ENCODE data around the gene PLEK. TPM values are rescaled to one million over a fixed set of nuclear protein-coding genes. Genes with fewer than 3 reads are reported as not detected.

Gene PLEK
- total RNA-seq, result 1 to 10 TPM; 6.9 to 7.6 TPM

GRCh38 chr2:68365087-68365486 is at the start of gene PLEK:
Gene PLEK, plus strand, starts transcription at chr2:68365282. Its CDS starts 70 bp downstream, at chr2:68365352.
- H3K4me1 Mint-ChIP-seq (ENCODE audit: low read depth), result peaks cover 12% of the 10 kb centered on the region
- peaks cover 2% of the 10 kb centered on the region for H3K36me3 Mint-ChIP-seq
- H3K27me3 Mint-ChIP-seq, result no peaks in the 10 kb centered on the region
- intact Hi-C loops (cut with micrococcal nuclease), result no loop called here
- peak within 1 kb of the TSS; percentile 67 for H3K27ac Mint-ChIP-seq
- peak; percentile 26 for DNase-seq
- CTCF ChIA-PET, result interaction anchor here (2.4 kb wide), 1 partner anchor 77 kb away, joined by 18 read pairs; no protein-coding TSS in a partner anchor
- H3K9me3 Mint-ChIP-seq, result peaks cover 4% of the 10 kb centered on the region
- H3K4me3 Mint-ChIP-seq, result peak within 1 kb of the TSS; percentile 53
- POLR2A ChIA-PET, result no interaction called here

GRCh38 chr2:68316111-68316510 is 49.0 kb upstream of the PLEK start:
- no peak overlapping the region for H3K27ac Mint-ChIP-seq
- H3K9me3 Mint-ChIP-seq, result peaks cover 2% of the 10 kb centered on the region
- peaks cover 2% of the 10 kb centered on the region for H3K4me1 Mint-ChIP-seq (ENCODE audit: low read depth)
- H3K36me3 Mint-ChIP-seq, result no peaks in the 10 kb centered on the region
- no peak for DNase-seq
- no peak overlapping the region for H3K4me3 Mint-ChIP-seq
- intact Hi-C loops (cut with micrococcal nuclease), result no loop called here
- POLR2A ChIA-PET, result no interaction called here
- CTCF ChIA-PET, result interaction anchor here (0.8 kb wide), 1 partner anchor 125 kb away, joined by 3 read pairs; no protein-coding TSS in a partner anchor
- peaks cover 38% of the 10 kb centered on the region for H3K27me3 Mint-ChIP-seq

- CTCF ChIA-PET, result interaction anchor here (1.0 kb wide), 1 partner anchor 139 kb away, joined by 3 read pairs; no protein-coding TSS in a partner anchor
- intact Hi-C loops (cut with micrococcal nuclease), result no loop called here
- peaks cover 2% of the 10 kb centered on the region for H3K4me1 Mint-ChIP-seq (ENCODE audit: low read depth)
- DNase-seq, result no peak
- H3K4me3 Mint-ChIP-seq, result peak overlapping the region; percentile 38
- POLR2A ChIA-PET, result no interaction called here
- no peak overlapping the region for H3K27ac Mint-ChIP-seq
- no peaks in the 10 kb centered on the region for H3K36me3 Mint-ChIP-seq
- H3K9me3 Mint-ChIP-seq, result peaks cover 2% of the 10 kb centered on the region
- H3K27me3 Mint-ChIP-seq, result peaks cover 43% of the 10 kb centered on the region
Measured at GRCh38 chr2:68317971-68318913, 46.8 kb upstream of the PLEK start.

- peaks cover 43% of the 10 kb centered on the region for H3K27me3 Mint-ChIP-seq
- no peak overlapping the region for H3K27ac Mint-ChIP-seq
- intact Hi-C loops (cut with micrococcal nuclease), result no loop called here
- no peak for DNase-seq
- peak overlapping the region; percentile 38 for H3K4me3 Mint-ChIP-seq
- CTCF ChIA-PET, result no interaction called here
- H3K9me3 Mint-ChIP-seq, result peaks cover under 1% of the 10 kb centered on the region
- POLR2A ChIA-PET, result no interaction called here
- H3K36me3 Mint-ChIP-seq, result no peaks in the 10 kb centered on the region
- peaks cover 2% of the 10 kb centered on the region for H3K4me1 Mint-ChIP-seq (ENCODE audit: low read depth)
Measured at GRCh38 chr2:68318914-68319397, 46.1 kb upstream of the PLEK start.

- no peak for DNase-seq
- Mint-ChIP-seq H3K9me3 (no peaks in the 10 kb centered on the region), H3K36me3 (no peaks in the 10 kb centered on the region), H3K27me3 (peaks cover 43% of the 10 kb centered on the region), H3K4me1 (ENCODE audit: low read depth) (peaks cover 2% of the 10 kb centered on the region), H3K27ac (no peak within 1 kb of the TSS), H3K4me3 (peak within 1 kb of the TSS; percentile 57)
- intact Hi-C loops (cut with micrococcal nuclease), result no loop called here
- CTCF ChIA-PET, result interaction anchor here (0.8 kb wide), 1 partner anchor 122 kb away, joined by 4 read pairs; no protein-coding TSS in a partner anchor
- POLR2A ChIA-PET, result no interaction called here
Measured at GRCh38 chr2:68319398-68320117, 45.5 kb upstream of the PLEK start, which contains the start of gene CNRIP1. Gene CNRIP1, minus strand, starts transcription at chr2:68319949. Its CDS starts 549 bp downstream, at chr2:68319400.

GRCh38 chr2:68320118-68320641 is 44.9 kb upstream of the PLEK start:
- H3K9me3 Mint-ChIP-seq, result no peaks in the 10 kb centered on the region
- H3K4me3 Mint-ChIP-seq, result peak overlapping the region; percentile 57
- no peak for DNase-seq
- intact Hi-C loops (cut with micrococcal nuclease), result no loop called here
- CTCF ChIA-PET, result interaction anchor here (0.8 kb wide), 1 partner anchor 121 kb away, joined by 4 read pairs; no protein-coding TSS in a partner anchor
- H3K4me1 Mint-ChIP-seq (ENCODE audit: low read depth), result peaks cover 2% of the 10 kb centered on the region
- POLR2A ChIA-PET, result no interaction called here
- H3K36me3 Mint-ChIP-seq, result no peaks in the 10 kb centered on the region
- no peak overlapping the region for H3K27ac Mint-ChIP-seq
- peaks cover 46% of the 10 kb centered on the region for H3K27me3 Mint-ChIP-seq

GRCh38 chr2:68325056-68325455 is 40.0 kb upstream of the PLEK start:
- no peaks in the 10 kb centered on the region for H3K36me3 Mint-ChIP-seq
- H3K27me3 Mint-ChIP-seq, result peaks cover 33% of the 10 kb centered on the region
- no peak for DNase-seq
- no peak overlapping the region for H3K4me3 Mint-ChIP-seq
- no peak overlapping the region for H3K27ac Mint-ChIP-seq
- CTCF ChIA-PET, result interaction anchor here (0.6 kb wide), 1 partner anchor 35 kb away, joined by 3 read pairs; no protein-coding TSS in a partner anchor
- POLR2A ChIA-PET, result no interaction called here
- intact Hi-C loops (cut with micrococcal nuclease), result no loop called here
- H3K4me1 Mint-ChIP-seq (ENCODE audit: low read depth), result no peaks in the 10 kb centered on the region
- H3K9me3 Mint-ChIP-seq, result no peaks in the 10 kb centered on the region

- no peak overlapping the region for H3K27ac Mint-ChIP-seq
- H3K4me1 Mint-ChIP-seq (ENCODE audit: low read depth), result no peaks in the 10 kb centered on the region
- CTCF ChIA-PET, result no interaction called here
- DNase-seq, result no peak
- intact Hi-C loops (cut with micrococcal nuclease), result no loop called here
- peaks cover 19% of the 10 kb centered on the region for H3K27me3 Mint-ChIP-seq
- H3K4me3 Mint-ChIP-seq, result no peak overlapping the region
- POLR2A ChIA-PET, result no interaction called here
- H3K9me3 Mint-ChIP-seq, result no peaks in the 10 kb centered on the region
- H3K36me3 Mint-ChIP-seq, result no peaks in the 10 kb centered on the region
Measured at GRCh38 chr2:68328901-68329300, 36.2 kb upstream of the PLEK start.

GRCh38 chr2:68330691-68331090 is 34.4 kb upstream of the PLEK start:
- Mint-ChIP-seq H3K36me3 (no peaks in the 10 kb centered on the region), H3K27me3 (peaks cover 16% of the 10 kb centered on the region), H3K4me1 (ENCODE audit: low read depth) (no peaks in the 10 kb centered on the region), H3K4me3 (no peak overlapping the region), H3K27ac (no peak overlapping the region), H3K9me3 (no peaks in the 10 kb centered on the region)
- ChIA-PET POLR2A (no interaction called here), CTCF (interaction anchor here (3.8 kb wide), 1 partner anchor 110 kb away, joined by 17 read pairs; no protein-coding TSS in a partner anchor)
- no peak for DNase-seq
- intact Hi-C loops (cut with micrococcal nuclease), result no loop called here

- H3K27me3 Mint-ChIP-seq, result peaks cover 12% of the 10 kb centered on the region
- H3K4me3 Mint-ChIP-seq, result no peak overlapping the region
- CTCF ChIA-PET, result interaction anchor here (0.6 to 3.8 kb wide), 2 partner anchors 20 to 108 kb away, joined by 3 to 17 read pairs; no protein-coding TSS in a partner anchor
- DNase-seq, result no peak
- H3K36me3 Mint-ChIP-seq, result no peaks in the 10 kb centered on the region
- POLR2A ChIA-PET, result no interaction called here
- intact Hi-C loops (cut with micrococcal nuclease), result no loop called here
- H3K4me1 Mint-ChIP-seq (ENCODE audit: low read depth), result no peaks in the 10 kb centered on the region
- no peak overlapping the region for H3K27ac Mint-ChIP-seq
- H3K9me3 Mint-ChIP-seq, result no peaks in the 10 kb centered on the region
Measured at GRCh38 chr2:68333009-68333408, 32.1 kb upstream of the PLEK start.

- ChIA-PET POLR2A (no interaction called here), CTCF (interaction anchor here (3.8 kb wide), 1 partner anchor 107 kb away, joined by 17 read pairs; no protein-coding TSS in a partner anchor)
- Mint-ChIP-seq H3K27me3 (peaks cover 8% of the 10 kb centered on the region), H3K36me3 (no peaks in the 10 kb centered on the region), H3K27ac (no peak overlapping the region), H3K4me3 (no peak overlapping the region), H3K4me1 (ENCODE audit: low read depth) (no peaks in the 10 kb centered on the region), H3K9me3 (no peaks in the 10 kb centered on the region)
- intact Hi-C loops (cut with micrococcal nuclease), result no loop called here
- no peak for DNase-seq
Measured at GRCh38 chr2:68333931-68334330, 31.2 kb upstream of the PLEK start.

- CTCF ChIA-PET, result interaction anchor here (1.4 kb wide), 1 partner anchor 105 kb away, joined by 5 read pairs; no protein-coding TSS in a partner anchor
- intact Hi-C loops (cut with micrococcal nuclease), result no loop called here
Measured at GRCh38 chr2:68336192-68336591, 28.9 kb upstream of the PLEK start.

More at GRCh38 chr2:68336192-68336591, 28.9 kb upstream of the PLEK start:
- Mint-ChIP-seq H3K27me3 (peaks cover 17% of the 10 kb centered on the region), H3K36me3 (no peaks in the 10 kb centered on the region), H3K4me1 (ENCODE audit: low read depth) (no peaks in the 10 kb centered on the region), H3K9me3 (no peaks in the 10 kb centered on the region), H3K27ac (no peak overlapping the region), H3K4me3 (no peak overlapping the region)
- no peak for DNase-seq
- POLR2A ChIA-PET, result no interaction called here
